ENCODE results near the gene EFTUD2.

- TF ChIP-seq, protein P1, sequence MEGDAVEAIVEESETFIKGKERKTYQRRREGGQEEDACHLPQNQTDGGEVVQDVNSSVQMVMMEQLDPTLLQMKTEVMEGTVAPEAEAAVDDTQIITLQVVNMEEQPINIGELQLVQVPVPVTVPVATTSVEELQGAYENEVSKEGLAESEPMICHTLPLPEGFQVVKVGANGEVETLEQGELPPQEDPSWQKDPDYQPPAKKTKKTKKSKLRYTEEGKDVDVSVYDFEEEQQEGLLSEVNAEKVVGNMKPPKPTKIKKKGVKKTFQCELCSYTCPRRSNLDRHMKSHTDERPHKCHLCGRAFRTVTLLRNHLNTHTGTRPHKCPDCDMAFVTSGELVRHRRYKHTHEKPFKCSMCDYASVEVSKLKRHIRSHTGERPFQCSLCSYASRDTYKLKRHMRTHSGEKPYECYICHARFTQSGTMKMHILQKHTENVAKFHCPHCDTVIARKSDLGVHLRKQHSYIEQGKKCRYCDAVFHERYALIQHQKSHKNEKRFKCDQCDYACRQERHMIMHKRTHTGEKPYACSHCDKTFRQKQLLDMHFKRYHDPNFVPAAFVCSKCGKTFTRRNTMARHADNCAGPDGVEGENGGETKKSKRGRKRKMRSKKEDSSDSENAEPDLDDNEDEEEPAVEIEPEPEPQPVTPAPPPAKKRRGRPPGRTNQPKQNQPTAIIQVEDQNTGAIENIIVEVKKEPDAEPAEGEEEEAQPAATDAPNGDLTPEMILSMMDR (IDR thresholded peaks at IDR 0.05): no peak
- TF ChIP-seq POLR2A (IDR thresholded peaks at IDR 0.05): no peak
Observed at GRCh38 chr17:44880062-44880461, 19.2 kb downstream of the EFTUD2 start.
